Neural progenitor cell (in vitro differentiated cells): ENCODE results near the gene WIPF2.

Source experiments
- EZH2 ChIP-seq: fragments of 200-600 bp; sonication (generic); IDR thresholded peaks from 2 replicates; pipeline ENCODE4 v1.6.1; 2017; ENCODE audit warnings: antibody characterized with exemption, mild to moderate bottlenecking, moderate library complexity
- EZH2phosphoT487 ChIP-seq: fragments of 200-600 bp; sonication (generic); IDR thresholded peaks from 2 replicates; pipeline ENCODE4 v1.6.1; 2017; ENCODE audit warnings: antibody characterized with exemption
- TF ChIP-seq, protein P1 (sequence below): fragments of 200-600 bp; sonication (generic); IDR thresholded peaks from 2 replicates; pipeline ENCODE4 v1.5.1; 2017; ENCODE audit warnings: antibody characterized with exemption, mild to moderate bottlenecking

DNA sequence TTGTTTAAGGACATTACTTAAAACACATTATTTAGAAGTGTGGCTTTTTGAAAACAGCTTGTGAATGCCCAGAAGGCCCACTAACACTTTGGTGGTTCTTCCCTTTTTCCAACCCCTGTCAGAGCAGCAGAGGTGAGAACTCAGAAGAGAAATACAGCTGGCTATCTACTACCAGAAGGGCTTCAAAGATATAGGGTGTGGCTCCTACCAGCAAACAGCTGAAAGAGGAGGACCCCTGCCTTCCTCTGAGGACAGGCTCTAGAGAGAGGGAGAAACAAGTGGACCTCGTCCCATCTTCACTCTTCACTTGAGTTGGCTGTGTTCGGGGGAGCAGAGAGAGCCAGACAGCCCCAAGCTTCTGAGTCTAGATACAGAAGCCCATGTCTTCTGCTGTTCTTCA is 48.8 kb upstream of the WIPF2 start:
- TF ChIP-seq, protein P1, sequence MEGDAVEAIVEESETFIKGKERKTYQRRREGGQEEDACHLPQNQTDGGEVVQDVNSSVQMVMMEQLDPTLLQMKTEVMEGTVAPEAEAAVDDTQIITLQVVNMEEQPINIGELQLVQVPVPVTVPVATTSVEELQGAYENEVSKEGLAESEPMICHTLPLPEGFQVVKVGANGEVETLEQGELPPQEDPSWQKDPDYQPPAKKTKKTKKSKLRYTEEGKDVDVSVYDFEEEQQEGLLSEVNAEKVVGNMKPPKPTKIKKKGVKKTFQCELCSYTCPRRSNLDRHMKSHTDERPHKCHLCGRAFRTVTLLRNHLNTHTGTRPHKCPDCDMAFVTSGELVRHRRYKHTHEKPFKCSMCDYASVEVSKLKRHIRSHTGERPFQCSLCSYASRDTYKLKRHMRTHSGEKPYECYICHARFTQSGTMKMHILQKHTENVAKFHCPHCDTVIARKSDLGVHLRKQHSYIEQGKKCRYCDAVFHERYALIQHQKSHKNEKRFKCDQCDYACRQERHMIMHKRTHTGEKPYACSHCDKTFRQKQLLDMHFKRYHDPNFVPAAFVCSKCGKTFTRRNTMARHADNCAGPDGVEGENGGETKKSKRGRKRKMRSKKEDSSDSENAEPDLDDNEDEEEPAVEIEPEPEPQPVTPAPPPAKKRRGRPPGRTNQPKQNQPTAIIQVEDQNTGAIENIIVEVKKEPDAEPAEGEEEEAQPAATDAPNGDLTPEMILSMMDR = no peak
- TF ChIP-seq EZH2 = no peak
- no peak for TF ChIP-seq EZH2phosphoT487
